AG09309 (cell line): ENCODE results near the gene CACNA1C.

ENCODE experiments used
- DNase-seq: peaks from one replicate; pipeline ENCODE4 v3.0.0-alpha.2; 2010; ENCODE audit warnings: low read depth
- H3K4me3 ChIP-seq: 2 replicates; pipeline ENCODE4 v1.5.1; 2011; ENCODE audit warnings: mild to moderate bottlenecking, low read depth, low read length, moderate library complexity; ENCODE audit not compliant: control insufficient read depth
- TF ChIP-seq, protein P1 (sequence below): IDR thresholded peaks from 2 replicates; pipeline ENCODE4 v1.5.1; 2011; ENCODE audit warnings: mild to moderate bottlenecking, low read depth, low read length, inconsistent platforms; ENCODE audit not compliant: insufficient read depth, control insufficient read depth; ENCODE audit errors: missing control alignments

The CACNA1C gene

DNA sequence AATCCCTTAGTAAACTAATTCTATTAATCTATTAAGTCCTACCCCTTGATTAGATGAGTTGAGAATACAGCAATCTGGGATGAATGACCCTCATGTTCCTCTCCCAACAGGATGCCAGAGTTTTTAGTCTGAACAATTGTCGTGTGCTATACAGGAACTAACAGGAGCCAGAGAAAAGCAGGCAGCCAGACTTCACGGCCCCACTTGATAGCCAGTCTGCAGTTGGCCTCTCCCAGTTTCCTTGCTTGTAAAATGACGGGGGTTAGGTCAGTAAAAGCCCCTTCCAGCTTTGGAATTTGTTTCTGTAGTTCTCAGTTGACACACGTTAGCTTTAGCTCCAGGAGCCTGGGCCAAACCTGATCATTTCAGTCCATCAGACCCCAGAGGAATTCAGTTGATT lies 475.2 kb downstream of the CACNA1C start:
- H3K4me3 ChIP-seq = no peak overlapping the region
- TF ChIP-seq, protein P1, sequence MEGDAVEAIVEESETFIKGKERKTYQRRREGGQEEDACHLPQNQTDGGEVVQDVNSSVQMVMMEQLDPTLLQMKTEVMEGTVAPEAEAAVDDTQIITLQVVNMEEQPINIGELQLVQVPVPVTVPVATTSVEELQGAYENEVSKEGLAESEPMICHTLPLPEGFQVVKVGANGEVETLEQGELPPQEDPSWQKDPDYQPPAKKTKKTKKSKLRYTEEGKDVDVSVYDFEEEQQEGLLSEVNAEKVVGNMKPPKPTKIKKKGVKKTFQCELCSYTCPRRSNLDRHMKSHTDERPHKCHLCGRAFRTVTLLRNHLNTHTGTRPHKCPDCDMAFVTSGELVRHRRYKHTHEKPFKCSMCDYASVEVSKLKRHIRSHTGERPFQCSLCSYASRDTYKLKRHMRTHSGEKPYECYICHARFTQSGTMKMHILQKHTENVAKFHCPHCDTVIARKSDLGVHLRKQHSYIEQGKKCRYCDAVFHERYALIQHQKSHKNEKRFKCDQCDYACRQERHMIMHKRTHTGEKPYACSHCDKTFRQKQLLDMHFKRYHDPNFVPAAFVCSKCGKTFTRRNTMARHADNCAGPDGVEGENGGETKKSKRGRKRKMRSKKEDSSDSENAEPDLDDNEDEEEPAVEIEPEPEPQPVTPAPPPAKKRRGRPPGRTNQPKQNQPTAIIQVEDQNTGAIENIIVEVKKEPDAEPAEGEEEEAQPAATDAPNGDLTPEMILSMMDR = no peak
- DNase-seq = no peak

DNA sequence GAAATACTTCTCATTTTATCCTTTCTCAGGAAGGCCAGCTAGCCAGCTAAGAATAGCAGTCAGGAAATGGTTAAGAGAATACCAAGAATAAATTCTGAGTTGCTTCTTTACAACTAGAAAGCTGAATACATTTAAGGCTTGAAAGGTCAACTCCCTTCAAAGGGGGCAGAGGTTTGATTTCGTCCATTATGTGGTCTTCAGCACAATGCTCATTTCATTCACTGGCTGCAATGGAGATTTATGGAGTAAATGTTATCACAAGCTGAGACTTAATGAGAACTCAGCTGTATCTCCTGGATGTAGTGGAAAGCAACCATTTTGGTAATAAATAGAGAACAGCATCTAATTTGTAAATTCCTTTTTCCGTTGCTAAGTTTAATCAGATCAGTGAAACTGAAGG lies 477.0 kb downstream of the CACNA1C start:
- TF ChIP-seq, protein P1 = no peak
- H3K4me3 ChIP-seq = no peak overlapping the region
- DNase-seq = no peak

DNA sequence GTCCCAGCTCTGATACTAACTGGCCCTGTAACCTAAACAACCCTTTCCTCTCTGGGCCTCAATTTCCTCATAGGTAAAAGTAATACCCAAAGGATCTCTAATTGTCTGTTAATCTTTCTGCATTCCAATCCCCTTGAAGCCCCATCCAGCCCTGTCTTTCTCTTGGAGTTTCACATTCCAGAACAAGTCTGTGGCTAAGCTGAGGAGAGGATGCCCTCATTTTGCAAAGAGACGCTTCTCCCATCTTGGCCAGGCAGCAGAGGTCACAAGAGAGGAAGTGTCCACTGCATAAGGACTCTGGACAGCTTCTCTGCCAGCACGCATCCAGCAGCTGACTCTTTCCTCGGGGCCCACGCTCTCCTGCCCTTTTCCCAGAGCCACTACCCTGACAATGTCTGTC lies 478.6 kb downstream of the CACNA1C start:
- TF ChIP-seq, protein P1 = no peak
- DNase-seq = no peak
- no peak overlapping the region for H3K4me3 ChIP-seq

DNA sequence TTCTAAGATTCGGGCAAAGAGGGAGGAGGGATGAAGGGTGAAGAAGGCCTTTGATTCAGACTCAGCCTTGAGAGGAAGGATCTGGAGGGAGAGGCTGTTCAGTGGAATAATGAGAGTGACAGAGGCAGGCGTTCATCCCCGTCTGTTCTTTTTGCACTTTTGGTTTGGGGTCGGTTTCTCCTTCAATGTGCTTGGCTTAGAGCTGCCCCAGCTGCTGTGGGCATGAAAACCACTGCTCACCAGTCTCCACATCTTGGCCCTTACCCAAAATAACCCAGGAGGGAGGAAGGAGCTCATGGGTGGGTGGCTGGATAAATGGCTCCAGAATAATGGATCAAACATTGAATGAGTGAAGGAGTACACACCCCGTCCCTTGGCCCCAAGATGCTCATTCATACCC lies 480.2 kb downstream of the CACNA1C start:
- H3K4me3 ChIP-seq = no peak overlapping the region
- TF ChIP-seq, protein P1 = no peak
- no peak for DNase-seq

DNA sequence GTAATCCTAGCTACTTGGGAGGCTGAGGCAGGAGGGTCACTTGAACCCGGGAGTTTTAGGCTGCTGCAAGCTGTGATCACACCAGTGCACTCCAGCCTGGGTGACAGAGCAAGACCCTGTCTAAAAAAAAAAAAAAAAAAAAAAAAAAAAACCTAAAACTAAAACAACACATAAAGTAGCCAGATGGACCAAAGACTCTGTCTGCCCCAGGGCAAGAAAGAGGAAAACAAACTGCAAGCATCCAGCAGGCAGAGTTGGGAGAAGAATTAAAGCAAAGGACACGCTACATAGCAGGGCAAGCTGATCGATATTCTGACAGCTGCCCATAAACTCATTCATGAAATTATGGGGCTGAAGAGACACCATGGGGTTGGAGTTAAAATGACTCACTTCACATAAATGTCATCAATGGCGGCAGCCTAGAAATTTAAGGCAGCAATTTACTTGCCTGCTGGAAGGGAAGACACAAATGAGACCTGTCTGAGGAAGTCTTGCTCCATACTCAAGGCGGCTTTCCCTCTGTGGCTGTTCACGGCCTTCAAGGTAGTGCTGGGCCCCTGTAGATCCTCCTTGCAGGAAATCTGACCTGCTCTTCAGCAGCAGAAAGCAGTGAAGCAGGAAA lies 482.9 kb downstream of the CACNA1C start:
- TF ChIP-seq, protein P1 = no peak
- no peak for DNase-seq
- H3K4me3 ChIP-seq = no peak overlapping the region

DNA sequence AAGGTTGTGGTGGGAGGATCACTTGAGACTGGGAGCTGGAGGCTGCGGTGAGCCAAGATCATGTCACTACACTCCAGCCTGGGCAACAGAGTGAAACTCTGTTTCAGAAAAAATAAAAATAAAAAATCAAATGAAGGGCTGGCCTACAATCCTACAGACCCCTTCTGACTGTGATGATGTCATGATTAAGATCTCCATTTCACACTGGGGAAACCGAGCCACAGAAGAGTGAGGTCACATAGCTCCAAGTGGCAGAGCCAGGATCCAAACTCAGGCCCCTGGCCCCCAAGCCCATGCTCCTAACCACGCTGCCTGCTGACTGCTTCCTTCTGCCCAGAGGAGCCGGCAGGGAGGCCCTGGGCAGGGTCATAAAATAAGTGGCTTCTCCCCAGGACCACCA lies 483.9 kb downstream of the CACNA1C start:
- DNase-seq = no peak
- TF ChIP-seq, protein P1 = no peak
- no peak overlapping the region for H3K4me3 ChIP-seq

DNA sequence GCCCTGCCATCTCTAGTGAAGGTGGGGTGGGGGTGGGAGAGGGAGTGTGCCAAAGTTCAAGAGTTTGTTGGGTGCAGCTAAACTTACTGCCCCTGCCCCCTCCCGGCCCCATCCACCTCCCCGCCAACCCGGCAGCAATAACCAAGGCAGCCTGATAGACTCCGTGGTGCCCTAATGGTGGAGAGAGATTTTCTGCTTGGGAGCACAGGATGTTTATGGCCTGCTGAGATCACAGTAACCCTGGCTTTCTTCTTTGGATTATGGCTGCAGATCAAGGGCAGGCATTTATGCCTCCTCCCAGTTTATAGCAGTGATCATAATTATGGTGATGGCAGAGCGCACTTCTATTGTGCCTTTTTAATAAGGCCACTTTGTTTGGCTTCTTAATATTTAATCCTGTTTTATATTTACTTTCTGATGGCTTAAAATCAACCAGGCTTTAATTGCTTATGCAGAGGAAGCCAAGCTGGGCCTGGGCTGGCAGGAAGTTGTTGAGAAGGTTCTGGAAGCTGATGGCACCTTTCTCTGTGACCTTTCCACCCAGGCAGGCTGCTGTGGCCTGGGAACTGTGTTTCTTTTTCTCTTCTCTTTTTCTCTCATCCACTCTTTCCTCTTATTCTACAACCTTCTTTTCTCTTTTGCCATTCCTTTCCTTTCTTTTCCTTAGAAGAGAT lies 485.2 kb downstream of the CACNA1C start:
- no peak for DNase-seq
- H3K4me3 ChIP-seq = no peak overlapping the region
- TF ChIP-seq, protein P1 = no peak
